Vagina (tissue), 2 donors: ENCODE measurements around the gene CCDC83. TPM values are rescaled to one million over a fixed set of nuclear protein-coding genes. Genes with fewer than 3 reads are reported as not detected.

Source experiments
- DNase-seq, 2 donors: peaks; one replicate each; pipeline ENCODE4 v3.0.0-alpha.2; 2017; ENCODE audit errors: extremely low spot score in 2 of 2
- H3K27ac ChIP-seq: fragments of 200-600 bp; sonication (generic); one replicate; pipeline ENCODE4 v1.5.1; 2019
- H3K27me3 ChIP-seq: fragments of 200-600 bp; sonication (generic); one replicate; pipeline ENCODE4 v1.5.1; 2019
- H3K36me3 ChIP-seq, 2 donors: fragments of 200-600 bp; sonication (generic); one replicate each; pipeline ENCODE4 v1.5.1; 2017 to 2019
- H3K4me1 ChIP-seq: fragments of 200-600 bp; sonication (generic); one replicate; pipeline ENCODE4 v1.5.1; 2019
- H3K4me3 ChIP-seq, 2 donors: fragments of 200-600 bp; sonication (generic); 1 replicate in 1 of 2; 2 replicates in 1 of 2; pipeline ENCODE4 v1.5.1; 2016 to 2019
- H3K9me3 ChIP-seq: fragments of 200-600 bp; sonication (generic); one replicate; pipeline ENCODE4 v1.5.1; 2019
- POLR2A ChIP-seq, 2 donors: fragments of 450-650 bp; IDR thresholded peaks; one replicate each; pipeline ENCODE4 v1.6.1; 2017; ENCODE audit warnings: antibody characterized with exemption in 2 of 2, mild to moderate bottlenecking in 2 of 2, moderate library complexity in 2 of 2
- POLR2AphosphoS5 ChIP-seq, 2 donors: sonication (generic); formaldehyde crosslinking; IDR thresholded peaks; one replicate each; pipeline ENCODE4 v1.9.0; 2017; ENCODE audit warnings: antibody characterized with exemption in 2 of 2, mild to moderate bottlenecking in 2 of 2, low read depth in 1 of 2; ENCODE audit not compliant: insufficient read depth in 1 of 2
- intact Hi-C: fragments of 100-400 bp; cut with DNase I; formaldehyde crosslinking; loops from one replicate; pipeline ENCODE4 v1.15.1; 2023
- total RNA-seq: library from RNA; depleted of rRNA; stranded (reverse); fragments of >200 nt; gene quantifications from one replicate; pipeline ENCODE4 v1.2.3, GENCODE V29; 2016
- TF ChIP-seq, protein P1 (sequence below), 3 experiments: fragments of 450-650 bp in 2 of 3; fragments of 200-600 bp in 1 of 3; sonication (generic) in 1 of 3; IDR thresholded peaks; one replicate each; pipeline ENCODE4 v1.5.1; 2017 to 2019; ENCODE audit warnings: antibody characterized with exemption in 3 of 3, mild to moderate bottlenecking in 2 of 3, moderate library complexity in 2 of 3

Gene CCDC83
- total RNA-seq, 1 donor from 2014 or later = not detected

DNA sequence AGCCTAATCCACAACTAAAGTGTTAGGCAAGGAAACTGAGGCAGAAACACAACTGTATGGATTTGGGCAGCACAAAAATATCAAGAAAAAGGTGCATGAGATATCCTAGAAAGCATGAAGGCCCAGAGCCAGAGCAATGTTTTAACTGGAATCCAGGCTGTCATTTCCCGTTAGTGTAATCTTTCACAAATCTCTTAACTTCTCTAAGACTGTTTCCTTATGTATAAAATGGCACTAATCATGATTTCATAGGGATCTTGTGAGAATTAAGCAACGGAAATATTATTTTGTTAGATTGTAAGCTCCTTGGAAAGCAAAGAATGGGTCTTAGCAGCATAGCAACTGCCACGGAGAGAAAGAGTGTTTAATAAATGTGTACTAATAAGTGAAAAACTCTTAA is 29.6 kb upstream of the CCDC83 start:
- Histone ChIP-seq H3K4me1 (peaks cover 38% of the 10 kb centered on the region), H3K36me3 (no peaks in the 10 kb centered on the region), H3K9me3 (no peaks in the 10 kb centered on the region), H3K27me3 (no peaks in the 10 kb centered on the region), H3K4me3 (no peak overlapping the region), H3K27ac (no peak overlapping the region)
- DNase-seq = no peak
- intact Hi-C loops = no loop called here
- TF ChIP-seq, protein P1, sequence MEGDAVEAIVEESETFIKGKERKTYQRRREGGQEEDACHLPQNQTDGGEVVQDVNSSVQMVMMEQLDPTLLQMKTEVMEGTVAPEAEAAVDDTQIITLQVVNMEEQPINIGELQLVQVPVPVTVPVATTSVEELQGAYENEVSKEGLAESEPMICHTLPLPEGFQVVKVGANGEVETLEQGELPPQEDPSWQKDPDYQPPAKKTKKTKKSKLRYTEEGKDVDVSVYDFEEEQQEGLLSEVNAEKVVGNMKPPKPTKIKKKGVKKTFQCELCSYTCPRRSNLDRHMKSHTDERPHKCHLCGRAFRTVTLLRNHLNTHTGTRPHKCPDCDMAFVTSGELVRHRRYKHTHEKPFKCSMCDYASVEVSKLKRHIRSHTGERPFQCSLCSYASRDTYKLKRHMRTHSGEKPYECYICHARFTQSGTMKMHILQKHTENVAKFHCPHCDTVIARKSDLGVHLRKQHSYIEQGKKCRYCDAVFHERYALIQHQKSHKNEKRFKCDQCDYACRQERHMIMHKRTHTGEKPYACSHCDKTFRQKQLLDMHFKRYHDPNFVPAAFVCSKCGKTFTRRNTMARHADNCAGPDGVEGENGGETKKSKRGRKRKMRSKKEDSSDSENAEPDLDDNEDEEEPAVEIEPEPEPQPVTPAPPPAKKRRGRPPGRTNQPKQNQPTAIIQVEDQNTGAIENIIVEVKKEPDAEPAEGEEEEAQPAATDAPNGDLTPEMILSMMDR (IDR thresholded peaks at IDR 0.05) = no peak
- TF ChIP-seq POLR2A (IDR thresholded peaks at IDR 0.05) (no peak), POLR2AphosphoS5 (IDR thresholded peaks at IDR 0.05; ENCODE audit: insufficient read depth in 1 of 2, low read depth in 1 of 2) (no peak)

DNA sequence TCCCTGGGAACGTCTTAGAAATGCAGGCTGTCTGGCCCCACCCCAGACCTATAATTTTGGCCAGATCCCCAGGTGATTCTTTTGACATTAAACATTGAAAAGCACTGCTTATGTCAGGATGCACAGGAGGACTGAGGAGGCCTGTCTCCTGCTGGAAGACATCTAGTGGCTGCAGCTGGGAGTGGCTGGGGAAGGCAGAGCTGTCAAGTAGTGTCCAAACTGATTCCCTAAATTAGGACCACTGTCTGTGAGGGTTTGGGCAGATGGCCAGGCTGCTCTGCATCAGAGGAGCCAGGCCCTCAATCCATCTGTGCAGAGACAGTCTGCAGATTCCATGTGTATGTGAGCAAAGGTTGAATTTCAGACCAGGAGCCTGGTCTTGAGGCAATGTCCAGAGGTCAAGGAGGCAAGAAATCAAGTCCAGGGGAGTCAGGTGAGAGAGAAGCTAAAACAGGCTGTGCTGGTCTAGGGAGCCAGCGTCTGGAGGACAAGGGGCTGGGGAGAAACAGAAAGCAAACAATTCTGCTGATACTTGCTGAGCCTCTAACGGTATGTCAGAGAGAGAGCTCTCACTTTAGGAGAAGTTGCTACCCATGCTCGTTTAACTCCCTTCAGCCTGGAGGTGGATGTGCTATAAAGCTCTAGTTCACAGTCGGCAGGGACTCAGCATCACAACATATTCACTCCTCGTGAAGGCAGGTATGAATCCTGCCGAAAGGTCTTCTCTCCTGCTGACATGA is 28.9 kb upstream of the CCDC83 start:
- no peak for TF ChIP-seq POLR2AphosphoS5 (IDR thresholded peaks at IDR 0.05; ENCODE audit: insufficient read depth in 1 of 2, low read depth in 1 of 2)
- TF ChIP-seq POLR2A (IDR thresholded peaks at IDR 0.05) = no peak
- TF ChIP-seq, protein P1 (IDR thresholded peaks at IDR 0.05) = peak in 1 of 3 experiments; percentile 41
- Histone ChIP-seq H3K27ac (peak overlapping the region; percentile 37), H3K27me3 (no peaks in the 10 kb centered on the region), H3K4me3 (no peak overlapping the region), H3K9me3 (no peaks in the 10 kb centered on the region), H3K36me3 (no peaks in the 10 kb centered on the region), H3K4me1 (peaks cover 38% of the 10 kb centered on the region)
- no peak for DNase-seq
- intact Hi-C loops = no loop called here

DNA sequence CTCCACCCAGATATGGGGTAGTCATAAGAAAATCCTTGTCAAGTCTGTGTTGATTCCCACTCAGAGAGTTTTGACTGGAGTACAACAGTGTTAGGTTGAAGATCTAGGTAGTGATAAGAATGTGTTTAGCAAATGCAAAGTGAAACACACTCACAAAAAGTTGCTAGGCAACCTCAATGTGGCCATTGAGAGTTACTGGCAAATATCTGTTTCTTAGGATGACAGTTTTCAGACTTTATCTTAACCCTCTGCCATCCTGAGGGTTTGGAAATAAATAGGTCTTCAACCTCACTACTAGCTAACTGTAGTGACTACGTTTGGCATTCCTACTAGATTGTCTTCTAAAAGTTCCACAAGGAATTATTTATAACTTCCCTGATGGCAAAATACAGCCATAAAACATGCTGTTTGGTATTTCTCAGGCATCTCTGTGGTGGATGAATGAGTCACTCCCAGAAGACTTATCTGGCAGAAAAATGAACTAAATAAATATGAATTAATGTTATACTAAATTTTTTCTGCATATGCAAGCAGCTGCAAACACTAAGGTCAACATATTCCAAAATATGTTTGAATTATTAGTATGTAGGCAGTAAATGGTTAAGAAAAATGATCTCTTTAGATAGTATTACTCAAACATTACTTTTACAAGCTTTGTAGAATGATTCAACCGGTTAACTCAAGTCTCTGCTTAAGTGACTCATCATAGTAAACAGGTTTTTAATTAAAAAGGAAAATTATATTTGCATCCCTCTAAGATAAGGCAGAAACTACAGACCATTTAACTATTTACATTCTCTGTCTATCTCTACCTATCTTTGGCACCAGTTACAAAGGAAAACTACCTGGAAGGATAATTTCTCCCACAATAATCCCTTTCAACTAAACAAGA is 27.2 kb upstream of the CCDC83 start:
- Histone ChIP-seq H3K9me3 (no peaks in the 10 kb centered on the region), H3K27me3 (no peaks in the 10 kb centered on the region), H3K27ac (peak overlapping the region; percentile 37), H3K4me3 (no peak overlapping the region), H3K36me3 (no peaks in the 10 kb centered on the region), H3K4me1 (peaks cover 38% of the 10 kb centered on the region)
- intact Hi-C loops = no loop called here
- TF ChIP-seq, protein P1 (IDR thresholded peaks at IDR 0.05) = no peak
- TF ChIP-seq POLR2AphosphoS5 (IDR thresholded peaks at IDR 0.05; ENCODE audit: insufficient read depth in 1 of 2, low read depth in 1 of 2) (peak; percentile 36 to 80), POLR2A (IDR thresholded peaks at IDR 0.05) (no peak)
- DNase-seq = no peak

DNA sequence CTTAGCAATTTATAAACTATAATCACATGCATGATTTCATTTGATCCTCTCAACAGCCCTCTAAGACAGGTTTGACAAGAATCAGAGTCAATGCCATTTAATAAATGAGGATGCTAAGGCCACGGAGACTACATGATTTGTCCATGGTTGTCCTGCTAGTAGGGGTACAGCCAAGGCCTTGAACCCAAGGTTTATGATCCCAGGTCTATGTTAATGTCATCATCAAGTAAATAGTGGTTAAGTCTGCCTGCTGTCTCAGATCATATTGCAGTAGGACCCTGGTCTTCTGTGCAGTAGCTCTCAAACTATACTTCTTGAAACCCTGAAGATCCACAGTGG is 26.6 kb upstream of the CCDC83 start:
- DNase-seq = no peak
- Histone ChIP-seq H3K4me3 (no peak overlapping the region), H3K4me1 (peaks cover 38% of the 10 kb centered on the region), H3K27ac (peak overlapping the region; percentile 7), H3K9me3 (no peaks in the 10 kb centered on the region), H3K36me3 (no peaks in the 10 kb centered on the region), H3K27me3 (no peaks in the 10 kb centered on the region)
- TF ChIP-seq, protein P1 (IDR thresholded peaks at IDR 0.05) = no peak
- TF ChIP-seq POLR2A (IDR thresholded peaks at IDR 0.05) (no peak), POLR2AphosphoS5 (IDR thresholded peaks at IDR 0.05; ENCODE audit: insufficient read depth in 1 of 2, low read depth in 1 of 2) (no peak)
- intact Hi-C loops = no loop called here
